K562 (cell line): ENCODE data around the gene CCDC88C. TPM values are rescaled to one million over a fixed set of nuclear protein-coding genes. Genes with fewer than 3 reads are reported as not detected.

Experiments used
- BCL6 ChIP-seq: fragments of 250-450 bp; sonication (Bioruptor Pico); IDR thresholded peaks from 2 replicates; pipeline ENCODE4 v1.4.0; 2020
- MTA2 ChIP-seq: fragments of 450-650 bp; IDR thresholded peaks from 2 replicates; pipeline ENCODE4 v1.6.1; 2016; ENCODE audit warnings: low read depth
- MYC ChIP-seq, 2 experiments: fragments of 250-450 bp in 1 of 2; sonication (Bioruptor Pico) in 1 of 2; IDR thresholded peaks; 2 replicates each; pipeline versions ENCODE4 v1.5.1 to v1.6.1; 2012 to 2021; ENCODE audit warnings: low read depth in 2 of 2, borderline replicate concordance in 1 of 2, improper control_type of control experiment in 1 of 2, low read length in 1 of 2, mild to moderate bottlenecking in 1 of 2, moderate library complexity in 1 of 2
- POU5F1 ChIP-seq: fragments of 150-350 bp; IDR thresholded peaks from 2 replicates; pipeline ENCODE4 v1.6.1; 2014; ENCODE audit warnings: borderline replicate concordance, low read length, low read depth, mild to moderate bottlenecking; ENCODE audit not compliant: partially characterized antibody
- REST ChIP-seq, 2 experiments: fragments of 450-650 bp; formaldehyde crosslinking in 1 of 2; IDR thresholded peaks; 2 replicates each; pipeline versions ENCODE4 v1.4.0 to v1.6.1; 2014 to 2020; ENCODE audit warnings: mild to moderate bottlenecking in 2 of 2, borderline replicate concordance in 1 of 2, low read depth in 1 of 2
- SREBF2 ChIP-seq: sonication (generic); formaldehyde crosslinking; IDR thresholded peaks from 2 replicates; pipeline ENCODE4 v1.4.0; 2020; ENCODE audit warnings: mild to moderate bottlenecking, missing genetic modification reagents
- polyA plus RNA-seq, 8 experiments: library from polyadenylated mRNA; depleted of rRNA in 4 of 8; stranded (reverse) in 5 of 8; unstranded in 3 of 8; fragments of >200 nt; fragmentation: Nextera tagmentation in 2 of 8; fragmentation: Illumina TruSeq in 1 of 8; extraction: Ambion mirVana in 2 of 8; extraction: Trizol in 1 of 8; gene quantifications; 2 replicates each; pipeline versions ENCODE4 v1.2.1 to v1.2.3, GENCODE V29; 2011 to 2014; ENCODE audit warnings: inconsistent platforms in 1 of 8, missing spikeins in 1 of 8
- total RNA-seq, 7 experiments: library from RNA; depleted of rRNA in 6 of 7; stranded (reverse); fragments of >200 nt in 6 of 7; fragmentation: Illumina TruSeq in 2 of 7; extraction: Trizol in 2 of 7; gene quantifications; 2 replicates each; pipeline versions ENCODE4 v1.2.1 to v1.2.3, GENCODE V29; 2011 to 2021; ENCODE audit warnings: low replicate concordance in 1 of 7
- TF ChIP-seq, protein P1 (sequence below): fragments of 450-650 bp; IDR thresholded peaks from 2 replicates; pipeline ENCODE4 v1.7.1; 2018; ENCODE audit warnings: mild to moderate bottlenecking, low read depth; ENCODE audit not compliant: partially characterized antibody

CCDC88C gene
- total and polyA plus RNA-seq, 9 of the 15 experiments (the other 6 are each of a cell fraction or from before 2014, with no cell fraction given), result 0.62 to 22.5 (median 10.7) TPM

- no peak for TF ChIP-seq REST (IDR thresholded peaks at IDR 0.05; ENCODE audit: borderline replicate concordance)
- TF ChIP-seq REST (CRISPR knock-in tag; IDR thresholded peaks at IDR 0.05; ENCODE audit: low read depth), result no peak
- TF ChIP-seq, protein P1, sequence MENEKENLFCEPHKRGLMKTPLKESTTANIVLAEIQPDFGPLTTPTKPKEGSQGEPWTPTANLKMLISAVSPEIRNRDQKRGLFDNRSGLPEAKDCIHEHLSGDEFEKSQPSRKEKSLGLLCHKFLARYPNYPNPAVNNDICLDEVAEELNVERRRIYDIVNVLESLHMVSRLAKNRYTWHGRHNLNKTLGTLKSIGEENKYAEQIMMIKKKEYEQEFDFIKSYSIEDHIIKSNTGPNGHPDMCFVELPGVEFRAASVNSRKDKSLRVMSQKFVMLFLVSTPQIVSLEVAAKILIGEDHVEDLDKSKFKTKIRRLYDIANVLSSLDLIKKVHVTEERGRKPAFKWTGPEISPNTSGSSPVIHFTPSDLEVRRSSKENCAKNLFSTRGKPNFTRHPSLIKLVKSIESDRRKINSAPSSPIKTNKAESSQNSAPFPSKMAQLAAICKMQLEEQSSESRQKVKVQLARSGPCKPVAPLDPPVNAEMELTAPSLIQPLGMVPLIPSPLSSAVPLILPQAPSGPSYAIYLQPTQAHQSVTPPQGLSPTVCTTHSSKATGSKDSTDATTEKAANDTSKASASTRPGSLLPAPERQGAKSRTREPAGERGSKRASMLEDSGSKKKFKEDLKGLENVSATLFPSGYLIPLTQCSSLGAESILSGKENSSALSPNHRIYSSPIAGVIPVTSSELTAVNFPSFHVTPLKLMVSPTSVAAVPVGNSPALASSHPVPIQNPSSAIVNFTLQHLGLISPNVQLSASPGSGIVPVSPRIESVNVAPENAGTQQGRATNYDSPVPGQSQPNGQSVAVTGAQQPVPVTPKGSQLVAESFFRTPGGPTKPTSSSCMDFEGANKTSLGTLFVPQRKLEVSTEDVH, result no peak
- no peak for TF ChIP-seq BCL6 (CRISPR knock-in tag)
- no peak for TF ChIP-seq MTA2
- no peak for TF ChIP-seq MYC (IDR thresholded peaks at IDR 0.05; ENCODE audit: low read depth, low read length)
- no peak for TF ChIP-seq MYC (CRISPR knock-in tag; IDR thresholded peaks at IDR 0.05; ENCODE audit: borderline replicate concordance, low read depth)
- no peak for TF ChIP-seq POU5F1
- TF ChIP-seq SREBF2 (CRISPR knock-in tag), result no peak
These were observed 36.1 kb upstream of the CCDC88C start (continued) for GRCh38 chr14:91453744-91454143.
